Common myeloid progenitor, CD34-positive (primary cell): ENCODE measurements around the gene TREH.
A peak's percentile ranks its signal among the peaks of the same experiment; 100 is the strongest.

ENCODE experiments used
- CTCF ChIA-PET: fragments of 350-600 bp; sonication (Branson Sonifier 250); formaldehyde crosslinking; loops from one replicate; lab custom pipeline; 2021; ENCODE audit warnings: antibody characterized with exemption; lab: Charles Lee
- POLR2A ChIA-PET: fragments of 350-600 bp; sonication (Branson Sonifier 250); formaldehyde crosslinking; loops from one replicate; lab custom pipeline; 2021; ENCODE audit warnings: antibody characterized with exemption; lab: Charles Lee
- DNase-seq, 3 donors: peaks; one replicate each; pipeline versions ENCODE4 v3.0.0 to v3.0.0-alpha.2; 2013
- H3K27ac ChIP-seq, 2 experiments: 1 replicate in 1 of 2; 2 replicates in 1 of 2; pipeline ENCODE4 v1.7.0; 2013; ENCODE audit warnings: inconsistent platforms in 2 of 2, low read length in 2 of 2, mild to moderate bottlenecking in 2 of 2, low read depth in 1 of 2, moderate library complexity in 1 of 2; ENCODE audit not compliant: severe bottlenecking in 2 of 2, insufficient read depth in 1 of 2, poor library complexity in 1 of 2
- H3K27me3 ChIP-seq, 5 experiments: replicated peaks in 2 of 5; 1 replicate in 3 of 5; 2 replicates in 2 of 5; pipeline versions ENCODE4 v1.6.1 to v1.7.0; 2013; ENCODE audit warnings: low read length in 4 of 5, mild to moderate bottlenecking in 2 of 5, moderate library complexity in 2 of 5, inconsistent platforms in 1 of 5; ENCODE audit not compliant: insufficient read depth in 5 of 5, control insufficient read depth in 4 of 5
- H3K36me3 ChIP-seq, 4 experiments: 1 replicate in 2 of 4; 2 replicates in 2 of 4; pipeline versions ENCODE4 v1.6.1 to v1.7.0; 2013; ENCODE audit warnings: low read length in 3 of 4, control low read depth in 1 of 4, mild to moderate bottlenecking in 1 of 4; ENCODE audit not compliant: control insufficient read depth in 4 of 4, insufficient read depth in 4 of 4
- H3K4me1 ChIP-seq, 4 experiments: 1 replicate in 3 of 4; 2 replicates in 1 of 4; pipeline versions ENCODE4 v1.6.1 to v1.7.1; 2013; ENCODE audit warnings: low read length in 3 of 4, mild to moderate bottlenecking in 3 of 4, control low read depth in 1 of 4, inconsistent platforms in 1 of 4, moderate library complexity in 1 of 4; ENCODE audit not compliant: control insufficient read depth in 4 of 4, insufficient read depth in 4 of 4; ENCODE audit errors: control extremely low read depth in 1 of 4
- H3K4me3 ChIP-seq, 7 experiments: 1 replicate in 4 of 7; 2 replicates in 3 of 7; pipeline versions ENCODE4 v1.5.1 to v1.7.0; 2013; ENCODE audit warnings: mild to moderate bottlenecking in 7 of 7, low read length in 6 of 7, moderate library complexity in 6 of 7, inconsistent platforms in 2 of 7, low read depth in 2 of 7, control low read depth in 1 of 7; ENCODE audit not compliant: insufficient read depth in 4 of 7, control insufficient read depth in 1 of 7; ENCODE audit errors: extremely low read depth in 1 of 7
- H3K9me3 ChIP-seq, 5 experiments: 1 replicate in 4 of 5; 2 replicates in 1 of 5; pipeline versions ENCODE4 v1.6.1 to v1.7.1; 2013; ENCODE audit warnings: low read length in 4 of 5, mild to moderate bottlenecking in 2 of 5, inconsistent platforms in 1 of 5, low read depth in 1 of 5, moderate library complexity in 1 of 5; ENCODE audit not compliant: control insufficient read depth in 4 of 5, insufficient read depth in 2 of 5; ENCODE audit errors: control extremely low read depth in 1 of 5
- WGBS: methylation state at CpG from one replicate; pipeline ENCODE4 v1.1.5; 2013; ENCODE audit not compliant: insufficient coverage; 5-methylcytosine and 5-hydroxymethylcytosine counted together

The TREH gene

DNA sequence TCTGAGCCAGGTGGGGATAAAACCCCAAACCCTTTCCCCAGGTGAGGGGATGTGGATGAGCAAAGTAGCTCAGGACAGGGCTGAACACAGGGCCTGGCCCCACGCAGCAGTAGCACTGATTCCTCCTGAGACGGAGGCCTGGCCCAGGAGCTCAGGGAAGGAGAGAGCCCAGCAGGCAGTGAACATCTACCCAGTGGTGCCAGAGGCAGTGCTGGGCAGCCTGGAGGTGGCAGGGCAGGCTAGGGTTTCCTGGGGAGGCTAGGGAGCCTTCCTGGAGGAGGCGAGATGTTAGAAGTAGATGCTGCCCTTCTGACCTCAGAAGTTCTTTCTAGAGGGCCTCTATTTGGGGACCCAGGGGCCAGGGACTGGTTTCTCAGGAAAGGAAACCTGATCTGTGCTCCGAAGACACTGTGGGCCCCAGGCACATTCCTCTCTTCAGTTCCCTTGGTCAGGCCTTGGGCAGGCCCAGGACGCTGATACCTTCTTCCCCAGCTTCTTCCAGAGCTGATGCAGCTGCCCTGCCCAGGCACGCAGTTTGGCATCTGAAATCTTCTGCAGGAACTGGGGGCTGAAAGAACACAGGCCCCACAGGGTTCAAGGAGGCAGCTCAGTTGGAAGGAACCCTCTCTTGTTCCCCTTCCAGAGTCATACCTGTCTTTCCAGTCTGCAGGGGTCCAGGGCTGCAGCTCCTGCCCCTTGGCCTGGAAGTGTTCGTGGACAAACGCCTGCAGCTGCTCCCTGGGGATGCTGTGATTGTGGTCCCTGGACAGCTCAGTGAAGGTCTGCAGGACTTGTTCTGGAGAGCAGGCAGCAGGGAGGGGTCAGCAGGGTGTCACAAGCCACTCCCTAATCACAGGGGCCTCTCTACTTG lies 16.8 kb downstream of the TREH start:
- no peaks in the 10 kb centered on the region for H3K36me3 ChIP-seq
- no peaks in the 10 kb centered on the region for H3K9me3 ChIP-seq
- ChIA-PET CTCF (interaction anchor here (0.6 to 4.7 kb wide), 7 partner anchors 8 to 295 kb away, joined by 3 to 27 read pairs (median 5); no protein-coding TSS in a partner anchor), POLR2A (no interaction called here)
- peaks cover 0 to 10% (median 7%) of the 10 kb centered on the region in 4 experiments for H3K4me1 ChIP-seq
- WGBS, result 98% methylated on average over 5 of the region's 8 CpGs
- DNase-seq, result no peak
- no peak overlapping the region for H3K4me3 ChIP-seq
- no peaks in the 10 kb centered on the region for H3K27me3 ChIP-seq
- no peak overlapping the region for H3K27ac ChIP-seq

DNA sequence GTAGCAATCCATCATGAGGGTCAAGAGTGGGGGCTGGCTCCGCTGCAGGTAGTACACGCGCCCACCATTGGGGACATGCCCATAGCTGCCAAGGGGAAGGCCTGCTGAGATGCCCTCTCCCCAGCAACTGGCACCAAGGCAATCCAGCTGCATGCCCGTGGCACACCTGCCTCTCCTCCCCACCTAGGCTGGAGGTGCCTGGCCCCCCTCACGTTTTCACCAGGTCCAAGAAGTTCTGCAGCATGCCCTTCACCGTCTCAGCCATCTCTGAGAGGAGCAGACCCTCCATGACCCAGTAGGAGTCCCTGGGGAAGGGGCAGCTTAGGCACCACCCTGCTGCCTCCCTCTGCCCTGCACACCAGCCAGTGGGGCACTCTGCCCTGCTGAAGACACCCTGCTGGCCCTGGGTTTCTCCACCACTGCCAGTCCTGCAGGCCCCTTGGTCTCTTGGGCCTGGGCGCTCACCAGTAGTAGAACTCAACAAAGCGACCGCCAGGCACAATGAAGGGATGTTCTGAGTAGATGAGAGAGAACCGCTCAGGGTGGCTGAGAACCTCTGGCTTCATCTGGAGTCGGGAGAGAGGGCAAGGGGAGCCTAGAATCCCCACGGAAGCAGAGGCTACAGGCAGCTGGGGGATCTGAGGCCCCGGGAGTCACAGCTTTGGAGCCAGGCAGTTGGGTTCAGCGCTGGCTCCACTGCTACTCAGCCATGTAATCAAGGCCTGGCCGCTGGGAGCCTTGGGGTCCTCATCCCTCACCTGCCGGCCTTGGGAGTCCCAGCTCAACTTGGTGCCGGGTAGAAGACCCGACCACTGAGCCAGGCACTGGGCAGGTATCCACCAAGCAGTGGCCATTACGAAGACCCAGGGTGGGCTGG lies 17.8 kb downstream of the TREH start:
- H3K27me3 ChIP-seq, result no peaks in the 10 kb centered on the region
- H3K27ac ChIP-seq, result no peak overlapping the region
- WGBS, result 95% methylated on average over 16 of the region's 19 CpGs
- ChIA-PET POLR2A (no interaction called here), CTCF (interaction anchor here (0.8 to 4.7 kb wide), 7 partner anchors 8 to 67 kb away, joined by 3 to 27 read pairs (median 3); no protein-coding TSS in a partner anchor)
- H3K36me3 ChIP-seq, result no peaks in the 10 kb centered on the region
- H3K4me3 ChIP-seq, result no peak overlapping the region
- no peak for DNase-seq
- H3K9me3 ChIP-seq, result no peaks in the 10 kb centered on the region
- H3K4me1 ChIP-seq, result peaks cover 0 to 10% (median 7%) of the 10 kb centered on the region in 4 experiments

DNA sequence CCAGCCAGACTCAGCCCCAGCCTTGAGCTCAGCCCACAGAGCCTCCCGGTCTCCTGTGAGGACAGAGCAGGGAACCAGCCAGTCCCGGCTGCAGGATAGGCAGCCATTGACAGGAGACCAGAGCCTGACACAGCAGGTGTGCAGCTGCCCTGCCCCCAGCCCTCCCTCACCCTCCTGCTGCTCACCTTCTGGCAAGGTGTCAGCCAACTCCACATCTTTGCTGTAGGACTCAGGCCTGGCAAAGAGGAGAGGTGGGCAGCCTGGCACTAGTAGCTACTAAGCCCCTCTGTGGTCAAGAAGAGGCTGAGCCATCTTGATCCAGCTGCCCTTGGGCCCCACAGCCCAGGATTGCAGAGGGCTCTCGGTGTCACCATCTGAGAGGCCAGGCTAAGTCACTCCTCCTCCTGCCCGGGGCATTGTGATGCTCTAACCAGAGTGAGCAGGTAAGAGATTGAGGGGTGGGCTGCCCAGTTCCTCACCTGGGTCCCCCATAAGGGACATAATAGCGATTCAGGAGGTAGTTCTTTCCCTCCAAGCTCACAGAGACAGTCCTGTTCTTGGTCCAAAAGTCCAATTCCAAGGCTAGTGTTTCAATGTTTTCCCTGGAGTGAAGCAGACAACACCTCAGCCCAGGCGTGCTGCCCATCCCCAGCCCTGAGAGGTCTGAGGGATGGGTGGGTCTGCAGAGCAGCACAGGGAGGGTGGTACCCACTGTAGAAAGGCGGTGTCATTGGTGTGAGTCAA lies 18.6 kb downstream of the TREH start:
- H3K27ac ChIP-seq, result no peak overlapping the region
- H3K9me3 ChIP-seq, result no peaks in the 10 kb centered on the region
- H3K36me3 ChIP-seq, result no peaks in the 10 kb centered on the region
- no peak for DNase-seq
- ChIA-PET POLR2A (no interaction called here), CTCF (interaction anchor here (0.8 to 4.7 kb wide), 13 partner anchors 8 to 66 kb away, joined by 3 to 27 read pairs (median 4); no protein-coding TSS in a partner anchor)
- no peaks in the 10 kb centered on the region for H3K27me3 ChIP-seq
- H3K4me1 ChIP-seq, result peaks cover 0 to 10% (median 7%) of the 10 kb centered on the region in 4 experiments
- H3K4me3 ChIP-seq, result no peak overlapping the region
- 97% methylated on average over 7 of the region's 7 CpGs for WGBS

GRCh38 chr11:118659953-118660680 lies 19.3 kb downstream of the TREH start:
- Histone ChIP-seq H3K9me3 (no peaks in the 10 kb centered on the region), H3K36me3 (no peaks in the 10 kb centered on the region), H3K27ac (no peak overlapping the region), H3K27me3 (no peaks in the 10 kb centered on the region), H3K4me3 (no peak overlapping the region), H3K4me1 (peaks cover 0 to 10% (median 7%) of the 10 kb centered on the region in 4 experiments)
- ChIA-PET POLR2A (no interaction called here), CTCF (interaction anchor here (0.8 to 4.7 kb wide), 13 partner anchors 9 to 71 kb away, joined by 3 to 27 read pairs (median 4); no protein-coding TSS in a partner anchor)
- DNase-seq, result no peak
- WGBS, result 89% methylated on average over 11 of the region's 14 CpGs

DNA sequence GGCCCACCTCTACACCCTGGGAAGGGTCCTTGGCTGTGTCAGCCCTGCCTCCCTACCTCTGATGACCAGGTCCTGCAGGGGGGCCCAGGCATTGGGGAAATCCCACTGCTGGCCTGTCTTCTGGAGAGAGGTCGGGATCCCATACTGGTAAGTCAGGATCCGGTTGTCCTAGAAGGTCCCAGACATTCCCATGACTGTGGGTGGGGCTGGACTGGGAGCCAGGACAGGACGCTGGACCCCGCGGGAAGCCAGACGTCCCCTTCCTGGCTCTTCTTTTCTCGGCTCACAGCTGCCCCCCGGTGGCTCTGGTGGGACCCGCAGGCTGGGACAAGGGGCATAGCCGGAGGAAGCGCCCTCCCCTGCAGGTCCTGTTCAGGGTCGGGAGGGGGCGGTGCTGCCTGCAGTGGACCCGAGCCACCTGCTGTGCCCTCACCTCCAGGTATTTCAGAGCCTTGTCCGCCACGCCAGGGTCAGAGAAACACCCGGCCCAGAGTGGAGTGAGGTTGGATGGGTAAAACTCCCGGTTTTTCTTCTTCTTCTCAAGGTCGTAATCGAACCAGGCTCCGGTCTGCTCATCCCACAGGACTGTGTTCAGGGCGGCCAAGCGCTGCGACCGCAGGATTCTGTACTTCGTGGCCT lies 20.0 kb downstream of the TREH start:
- WGBS, result 21% methylated on average over 21 of the region's 26 CpGs
- Histone ChIP-seq H3K27me3 (no peaks in the 10 kb centered on the region), H3K4me1 (peaks cover 0 to 10% (median 7%) of the 10 kb centered on the region in 4 experiments), H3K9me3 (no peaks in the 10 kb centered on the region), H3K4me3 (peak overlapping the region in 2 of 7 experiments; percentile 20 to 55), H3K36me3 (no peaks in the 10 kb centered on the region), H3K27ac (no peak overlapping the region)
- POLR2A ChIA-PET, result no interaction called here
- CTCF ChIA-PET, result interaction anchor here (1.0 to 4.7 kb wide), 8 partner anchors 17 to 70 kb away, joined by 3 to 27 read pairs (median 4); no protein-coding TSS in a partner anchor
- peak; percentile 76 to 87 (median 86) for DNase-seq
